Measurements from ENCODE around the gene TEX28. TPM values are rescaled to one million over a fixed set of nuclear protein-coding genes. Genes with fewer than 3 reads are reported as not detected.

Gene TEX28
- total RNA-seq, 1 experiment from 2014 or later = not detected

- intact Hi-C loops (cut with micrococcal nuclease; ENCODE audit: unreplicated experiment) = no loop called here
- H3K9me2 ChIP-seq (ENCODE audit: insufficient read depth) = no peaks in the 10 kb centered on the region
- H3K4me1 ChIP-seq (replicated peaks; ENCODE audit: insufficient read depth) = no peaks in the 10 kb centered on the region
- H3K27ac ChIP-seq = no peak overlapping the region
- H3K4me3 ChIP-seq = no peak overlapping the region
- POLR2A ChIA-PET (ENCODE audit: unreplicated experiment) = no interaction called here
- CTCF ChIA-PET = interaction anchor here (0.6 kb wide), 1 partner anchor 85 kb away, joined by 4 read pairs; no protein-coding TSS in a partner anchor
- BruUV-seq (replicated peaks) = no TSS peak
- no peaks in the 10 kb centered on the region for H3F3A ChIP-seq (ENCODE audit: insufficient read depth, low read depth)
- H3K79me2 ChIP-seq (ENCODE audit: low read depth) = no peaks in the 10 kb centered on the region
- H3K36me3 ChIP-seq (ENCODE audit: low read depth) = no peaks in the 10 kb centered on the region
- TF ChIP-seq CTCF (conservative IDR thresholded peaks at IDR 0.05) (no peak), EZH2 (IDR thresholded peaks at IDR 0.05; ENCODE audit: low read depth) (no peak)
- no peak overlapping the region for H3K4me2 ChIP-seq
- DNase-seq = no peak
- H4K20me1 ChIP-seq (ENCODE audit: insufficient read depth) = no peaks in the 10 kb centered on the region
- peaks cover 29% of the 10 kb centered on the region for H3K27me3 ChIP-seq (ENCODE audit: insufficient read depth, low read depth)
- H2AFZ ChIP-seq = no peak overlapping the region
- H3K9me3 ChIP-seq (ENCODE audit: insufficient read depth, low read depth) = no peaks in the 10 kb centered on the region
Observed at GRCh38 chrX:154322890-154323289, 28.0 kb upstream of the TEX28 start.

GRCh38 chrX:154321594-154321993 lies 26.7 kb upstream of the TEX28 start:
- Histone ChIP-seq H3K4me2 (no peak overlapping the region), H3K27ac (no peak overlapping the region), H3K4me1 (replicated peaks; ENCODE audit: insufficient read depth) (no peaks in the 10 kb centered on the region), H3K79me2 (ENCODE audit: low read depth) (no peaks in the 10 kb centered on the region), H3K4me3 (no peak overlapping the region), H4K20me1 (ENCODE audit: insufficient read depth) (no peaks in the 10 kb centered on the region), H3K9me3 (ENCODE audit: insufficient read depth, low read depth) (no peaks in the 10 kb centered on the region), H3K27me3 (ENCODE audit: insufficient read depth, low read depth) (peaks cover 28% of the 10 kb centered on the region), H3K36me3 (ENCODE audit: low read depth) (no peaks in the 10 kb centered on the region), H2AFZ (no peak overlapping the region), H3F3A (ENCODE audit: insufficient read depth, low read depth) (no peaks in the 10 kb centered on the region), H3K9me2 (ENCODE audit: insufficient read depth) (no peaks in the 10 kb centered on the region)
- no peak for TF ChIP-seq EZH2 (IDR thresholded peaks at IDR 0.05; ENCODE audit: low read depth)
- no peak for TF ChIP-seq CTCF (conservative IDR thresholded peaks at IDR 0.05)
- intact Hi-C loops (cut with micrococcal nuclease; ENCODE audit: unreplicated experiment) = no loop called here
- ChIA-PET POLR2A (ENCODE audit: unreplicated experiment) (no interaction called here), CTCF (no interaction called here)
- BruUV-seq (replicated peaks) = no TSS peak
- no peak for DNase-seq

- no peaks in the 10 kb centered on the region for H3K9me3 ChIP-seq (ENCODE audit: insufficient read depth, low read depth)
- H3K4me2 ChIP-seq = no peak overlapping the region
- no peaks in the 10 kb centered on the region for H3K4me1 ChIP-seq (replicated peaks; ENCODE audit: insufficient read depth)
- H3F3A ChIP-seq (ENCODE audit: insufficient read depth, low read depth) = no peaks in the 10 kb centered on the region
- no peaks in the 10 kb centered on the region for H3K9me2 ChIP-seq (ENCODE audit: insufficient read depth)
- H3K79me2 ChIP-seq (ENCODE audit: low read depth) = no peaks in the 10 kb centered on the region
- no peaks in the 10 kb centered on the region for H3K36me3 ChIP-seq (ENCODE audit: low read depth)
- intact Hi-C loops (cut with micrococcal nuclease; ENCODE audit: unreplicated experiment) = no loop called here
- no peak for DNase-seq
- ChIA-PET POLR2A (ENCODE audit: unreplicated experiment) (no interaction called here), CTCF (no interaction called here)
- no peak overlapping the region for H3K27ac ChIP-seq
- no peak overlapping the region for H2AFZ ChIP-seq
- TF ChIP-seq EZH2 (IDR thresholded peaks at IDR 0.05; ENCODE audit: low read depth) = no peak
- no peak for TF ChIP-seq CTCF (conservative IDR thresholded peaks at IDR 0.05)
- no peaks in the 10 kb centered on the region for H4K20me1 ChIP-seq (ENCODE audit: insufficient read depth)
- no TSS peak for BruUV-seq (replicated peaks)
- H3K4me3 ChIP-seq = no peak overlapping the region
- H3K27me3 ChIP-seq (ENCODE audit: insufficient read depth, low read depth) = peaks cover 24% of the 10 kb centered on the region
Observed at GRCh38 chrX:154321152-154321551, 26.2 kb upstream of the TEX28 start.
